CD4-positive, alpha-beta T cell (primary cell): ENCODE measurements around the gene CDC45. TPM values are rescaled to one million over a fixed set of nuclear protein-coding genes. Genes with fewer than 3 reads are reported as not detected.

Source experiments
- ATAC-seq: fragments of 200-7000 bp; cut with Tn5 transposase; one replicate; pipeline ENCODE4 v1.10.0; 2022; ENCODE audit warnings: mild to moderate bottlenecking; ENCODE audit not compliant: poor library complexity
- CTCF ChIA-PET: fragments of 350-600 bp; sonication (Branson Sonifier 250); formaldehyde crosslinking; loops from one replicate; lab custom pipeline; 2021; ENCODE audit warnings: antibody characterized with exemption, inconsistent platforms; lab: Charles Lee
- POLR2A ChIA-PET: fragments of 350-600 bp; sonication (Branson Sonifier 250); formaldehyde crosslinking; loops from one replicate; lab custom pipeline; 2021; ENCODE audit warnings: antibody characterized with exemption, inconsistent platforms; lab: Charles Lee
- DNase-seq, 14 experiments: peaks; one replicate each; pipeline ENCODE4 v3.0.0-alpha.2; 2013 to 2020; ENCODE audit warnings: mixed read lengths in 2 of 14
- H3K27ac ChIP-seq, 2 donors: one replicate each; pipeline versions ENCODE4 v1.5.1 to v1.7.0; 2013; ENCODE audit warnings: low read length in 2 of 2, low read depth in 1 of 2, mild to moderate bottlenecking in 1 of 2
- H3K27me3 ChIP-seq, 2 experiments: 1 replicate in 1 of 2; 2 replicates in 1 of 2; pipeline versions ENCODE4 v1.6.1 to v1.7.0; 2013; ENCODE audit warnings: low read length in 2 of 2, control low read depth in 1 of 2, mild to moderate bottlenecking in 1 of 2, moderate library complexity in 1 of 2; ENCODE audit not compliant: insufficient read depth in 2 of 2, control insufficient read depth in 1 of 2
- H3K36me3 ChIP-seq: one replicate; pipeline ENCODE4 v1.6.1; 2013; ENCODE audit warnings: low read length, control low read depth; ENCODE audit not compliant: insufficient read depth
- H3K4me1 ChIP-seq: one replicate; pipeline ENCODE4 v1.6.1; 2013; ENCODE audit warnings: low read length, control low read depth; ENCODE audit not compliant: insufficient read depth
- H3K4me3 ChIP-seq: one replicate; pipeline ENCODE4 v1.5.1; 2013; ENCODE audit warnings: mild to moderate bottlenecking, low read length, moderate library complexity
- H3K9me3 ChIP-seq, 2 experiments: 1 replicate in 1 of 2; 2 replicates in 1 of 2; pipeline versions ENCODE4 v1.6.1 to v1.7.0; 2013; ENCODE audit warnings: low read length in 2 of 2, mild to moderate bottlenecking in 2 of 2, control low read depth in 1 of 2, moderate library complexity in 1 of 2; ENCODE audit not compliant: control insufficient read depth in 1 of 2, insufficient read depth in 1 of 2
- H3K27ac Mint-ChIP-seq: one replicate; pipeline ENCODE4 v1.8.0; 2020; ENCODE audit warnings: mixed read lengths
- H3K27me3 Mint-ChIP-seq: one replicate; pipeline ENCODE4 v1.8.0; 2021; ENCODE audit warnings: mixed read lengths
- H3K36me3 Mint-ChIP-seq: one replicate; pipeline ENCODE4 v1.8.0; 2021; ENCODE audit warnings: low read depth, mixed read lengths
- H3K4me1 Mint-ChIP-seq: one replicate; pipeline ENCODE4 v1.8.0; 2021; ENCODE audit warnings: low read depth, mixed read lengths
- H3K4me3 Mint-ChIP-seq: one replicate; pipeline ENCODE4 v1.8.0; 2020; ENCODE audit warnings: mild to moderate bottlenecking, mixed read lengths
- H3K9me3 Mint-ChIP-seq: one replicate; pipeline ENCODE4 v1.8.0; 2020; ENCODE audit warnings: mixed read lengths
- CTCF ChIP-seq: fragments of 200-600 bp; IDR thresholded peaks from one replicate; pipeline ENCODE4 v1.8.0; 2022; ENCODE audit warnings: antibody characterized with exemption, mild to moderate bottlenecking
- intact Hi-C, 2 experiments: fragments of 100-400 bp; cut with DNase I in 1 of 2; cut with micrococcal nuclease in 1 of 2; formaldehyde crosslinking; loops; one replicate each; pipeline versions ENCODE4 v1.15.1 to v1.9.0; 2023 to 2025; cut with DNase I, micrococcal nuclease
- total RNA-seq, 174 experiments: library from RNA in 2 of 174; stranded (reverse) in 2 of 174; gene quantifications; one replicate each; pipeline ENCODE4 v1.2.3 and lab custom pipeline; 2021 to 2026

Gene CDC45
- total RNA-seq, 2 experiments from 2014 or later, result 0.75 to 0.82 TPM

- no peak overlapping the region for H3K27ac Mint-ChIP-seq
- intact Hi-C loops, result loop anchor here in 1 of 2 experiments (5.0 kb wide), 1 partner anchor 75 kb away; no protein-coding TSS in a partner anchor
- H3K36me3 Mint-ChIP-seq, result no peaks in the 10 kb centered on the region
- H3K4me3 Mint-ChIP-seq, result no peak overlapping the region
- ChIA-PET POLR2A (interaction anchor here (1.5 kb wide), 1 partner anchor 22 kb away, joined by 3 read pairs; the partner anchor contains the start of gene CDC45), CTCF (no interaction called here)
- Histone ChIP-seq H3K27ac (no peak overlapping the region), H3K4me3 (no peak overlapping the region), H3K27me3 (no peaks in the 10 kb centered on the region), H3K4me1 (peaks cover 13% of the 10 kb centered on the region), H3K36me3 (no peaks in the 10 kb centered on the region), H3K9me3 (no peaks in the 10 kb centered on the region)
- H3K27me3 Mint-ChIP-seq, result no peaks in the 10 kb centered on the region
- no peaks in the 10 kb centered on the region for H3K9me3 Mint-ChIP-seq
- ATAC-seq, result no peak
- DNase-seq, result no peak
- TF ChIP-seq CTCF, result no peak
- H3K4me1 Mint-ChIP-seq, result peaks cover 12% of the 10 kb centered on the region
Observed at GRCh38 chr22:19501897-19502447, 22.3 kb downstream of the CDC45 start.

- Histone ChIP-seq H3K27ac (no peak overlapping the region), H3K36me3 (no peaks in the 10 kb centered on the region), H3K27me3 (no peaks in the 10 kb centered on the region), H3K9me3 (no peaks in the 10 kb centered on the region), H3K4me3 (no peak overlapping the region), H3K4me1 (peaks cover 13% of the 10 kb centered on the region)
- ChIA-PET CTCF (no interaction called here), POLR2A (no interaction called here)
- Mint-ChIP-seq H3K9me3 (no peaks in the 10 kb centered on the region), H3K4me3 (no peak overlapping the region), H3K27ac (no peak overlapping the region), H3K4me1 (peaks cover 12% of the 10 kb centered on the region), H3K36me3 (no peaks in the 10 kb centered on the region), H3K27me3 (no peaks in the 10 kb centered on the region)
- DNase-seq (no peak), ATAC-seq (no peak)
- no peak for TF ChIP-seq CTCF
- intact Hi-C loops, result loop anchor here in 1 of 2 experiments (5.0 kb wide), 1 partner anchor 74 kb away; no protein-coding TSS in a partner anchor
Observed at GRCh38 chr22:19503367-19503766, 23.6 kb downstream of the CDC45 start.

GRCh38 chr22:19503869-19504268, 24.1 kb downstream of the CDC45 start:
- ChIA-PET POLR2A (no interaction called here), CTCF (no interaction called here)
- Mint-ChIP-seq H3K27me3 (no peaks in the 10 kb centered on the region), H3K4me1 (peaks cover 12% of the 10 kb centered on the region), H3K36me3 (no peaks in the 10 kb centered on the region), H3K4me3 (no peak overlapping the region), H3K27ac (no peak overlapping the region), H3K9me3 (no peaks in the 10 kb centered on the region)
- H3K36me3 ChIP-seq, result no peaks in the 10 kb centered on the region
- no peak for ATAC-seq
- no peak overlapping the region for H3K4me3 ChIP-seq
- no peak for DNase-seq
- intact Hi-C loops, result loop anchor here in 1 of 2 experiments (5.0 kb wide), 1 partner anchor 73 kb away; no protein-coding TSS in a partner anchor
- H3K27ac ChIP-seq, result no peak overlapping the region
- H3K4me1 ChIP-seq, result peaks cover 13% of the 10 kb centered on the region
- H3K27me3 ChIP-seq, result no peaks in the 10 kb centered on the region
- no peaks in the 10 kb centered on the region for H3K9me3 ChIP-seq
- TF ChIP-seq CTCF, result no peak
